AG09309 (cell line): Measurements from ENCODE around the gene PIK3C2G.
"Not testable (repeated sequence)": the region's sequence is repeated elsewhere in the genome, so short reads cannot be mapped to it uniquely, and the experiment has no call there.

Source experiments
- DNase-seq: peaks from one replicate; pipeline ENCODE4 v3.0.0-alpha.2; 2010; ENCODE audit warnings: low read depth
- H3K4me3 ChIP-seq: 2 replicates; pipeline ENCODE4 v1.5.1; 2011; ENCODE audit warnings: mild to moderate bottlenecking, low read depth, low read length, moderate library complexity; ENCODE audit not compliant: control insufficient read depth
- CTCF ChIP-seq: IDR thresholded peaks from 2 replicates; pipeline ENCODE4 v1.5.1; 2011; ENCODE audit warnings: mild to moderate bottlenecking, low read depth, low read length, inconsistent platforms; ENCODE audit not compliant: insufficient read depth, control insufficient read depth; ENCODE audit errors: missing control alignments

PIK3C2G gene

GRCh38 chr12:18502422-18502968 lies 241.2 kb downstream of the PIK3C2G start:
- no peak for TF ChIP-seq CTCF
- H3K4me3 ChIP-seq = no peak overlapping the region
- no peak for DNase-seq

- no peak for TF ChIP-seq CTCF
- DNase-seq = no peak
Measured at GRCh38 chr12:18521461-18521860, 260.1 kb downstream of the PIK3C2G start.

GRCh38 chr12:18522806-18523205 lies 261.5 kb downstream of the PIK3C2G start:
- no peak for DNase-seq
- H3K4me3 ChIP-seq = no peak overlapping the region
- no peak for TF ChIP-seq CTCF

More at GRCh38 chr12:18521461-18521860, 260.1 kb downstream of the PIK3C2G start:
- no peak overlapping the region for H3K4me3 ChIP-seq

- DNase-seq, H3K4me3 ChIP-seq: not testable (repeated sequence)
Measured at GRCh38 chr12:18542497-18542896, 281.2 kb downstream of the PIK3C2G start.

- H3K4me3 ChIP-seq = no peak overlapping the region
- no peak for TF ChIP-seq CTCF
- DNase-seq = no peak
Measured at GRCh38 chr12:18546399-18546798, 285.1 kb downstream of the PIK3C2G start.

GRCh38 chr12:18549598-18549997 lies 288.3 kb downstream of the PIK3C2G start:
- DNase-seq = no peak
- no peak overlapping the region for H3K4me3 ChIP-seq
- TF ChIP-seq CTCF = peak; percentile 11

GRCh38 chr12:18551106-18551505 lies 289.8 kb downstream of the PIK3C2G start:
- DNase-seq = no peak
- no peak for TF ChIP-seq CTCF
- H3K4me3 ChIP-seq = no peak overlapping the region
